DMS53 (cell line): ENCODE measurements around the gene AXIN1.

Source experiments
- DNase-seq: peaks from one replicate; lab custom pipeline; 2025; lab: John Stamatoyannopoulos, UW

The AXIN1 gene

DNA sequence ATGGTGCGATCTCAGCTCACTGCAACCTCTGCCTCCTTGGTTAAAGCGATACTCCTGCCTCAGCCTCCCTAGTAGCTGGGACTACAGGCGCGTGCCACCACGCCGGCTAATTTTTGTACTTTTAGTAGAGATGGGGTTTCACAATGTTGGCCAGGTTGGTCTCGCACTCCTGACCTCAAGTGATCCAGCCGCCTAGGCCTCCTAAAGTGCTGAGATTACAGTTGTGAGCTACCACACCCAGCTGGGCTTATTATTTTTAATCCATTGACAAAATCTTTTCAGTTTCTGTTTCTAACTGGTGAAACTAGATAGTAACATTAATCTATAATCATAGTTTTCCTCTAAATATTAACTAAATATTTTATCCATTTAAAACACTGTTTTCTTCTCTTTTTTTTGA, 112.0 kb downstream of the AXIN1 start:
- DNase-seq = no peak

- DNase-seq = no peak
Observed at GRCh38 chr16:239948-240277, 112.6 kb downstream of the AXIN1 start.
